HepG2 (cell line): ENCODE data around the gene POLR2B. TPM values are rescaled to one million over a fixed set of nuclear protein-coding genes. Genes with fewer than 3 reads are reported as not detected.

Experiments
- ARNT2 ChIP-seq: sonication (generic); formaldehyde crosslinking; IDR thresholded peaks from 2 replicates; pipeline ENCODE4 v1.8.0; 2022; ENCODE audit warnings: mild to moderate bottlenecking, low read depth, missing genetic modification reagents, moderate library complexity
- ATF7 ChIP-seq, 2 experiments: fragments of 450-650 bp in 1 of 2; sonication (generic) in 1 of 2; formaldehyde crosslinking in 1 of 2; IDR thresholded peaks; 2 replicates each; pipeline versions ENCODE4 v1.4.0 to v1.6.1; 2016 to 2020; ENCODE audit warnings: antibody characterized with exemption in 1 of 2, mild to moderate bottlenecking in 1 of 2, missing genetic modification reagents in 1 of 2
- CBFB ChIP-seq: sonication (generic); formaldehyde crosslinking; IDR thresholded peaks from 2 replicates; pipeline ENCODE4 v1.4.0; 2020; ENCODE audit warnings: missing genetic modification reagents
- CCDC6 ChIP-seq: sonication (generic); formaldehyde crosslinking; IDR thresholded peaks from 2 replicates; pipeline ENCODE4 v1.8.1; 2022; ENCODE audit warnings: mild to moderate bottlenecking, missing genetic modification reagents, moderate library complexity
- CREB3 ChIP-seq: sonication (generic); formaldehyde crosslinking; IDR thresholded peaks from 2 replicates; pipeline ENCODE4 v1.5.0; 2020; ENCODE audit warnings: missing genetic modification reagents
- FOXK1 ChIP-seq: sonication (generic); formaldehyde crosslinking; IDR thresholded peaks from 2 replicates; pipeline ENCODE4 v1.4.0; 2020; ENCODE audit warnings: low read depth, missing genetic modification reagents, borderline replicate concordance
- HMGA1 ChIP-seq: sonication (generic); formaldehyde crosslinking; conservative IDR thresholded peaks from 2 replicates; pipeline ENCODE4 v1.4.0; 2020; ENCODE audit warnings: missing genetic modification reagents
- IRF9 ChIP-seq: sonication (generic); formaldehyde crosslinking; IDR thresholded peaks from 2 replicates; pipeline ENCODE4 v1.8.0; 2022; ENCODE audit warnings: missing genetic modification reagents, mild to moderate bottlenecking, borderline replicate concordance
- KMT2B ChIP-seq: IDR thresholded peaks from 2 replicates; pipeline ENCODE4 v1.6.1; 2016; ENCODE audit warnings: missing genetic modification reagents, missing compliant biosample characterization
- MIER3 ChIP-seq: IDR thresholded peaks from 2 replicates; pipeline ENCODE4 v1.6.1; 2016; ENCODE audit warnings: missing compliant biosample characterization, borderline replicate concordance
- MTA1 ChIP-seq: sonication (generic); formaldehyde crosslinking; IDR thresholded peaks from 2 replicates; pipeline ENCODE4 v1.4.0; 2020; ENCODE audit warnings: missing genetic modification reagents, mild to moderate bottlenecking, borderline replicate concordance
- NONO ChIP-seq, 2 experiments: fragments of 450-650 bp in 1 of 2; sonication (generic) in 1 of 2; formaldehyde crosslinking in 1 of 2; IDR thresholded peaks in 1 of 2; conservative IDR thresholded peaks in 1 of 2; 2 replicates each; pipeline versions ENCODE4 v1.6.1 to v1.8.0; 2017 to 2022; ENCODE audit warnings: mild to moderate bottlenecking in 1 of 2, missing genetic modification reagents in 1 of 2, moderate library complexity in 1 of 2
- PLSCR1 ChIP-seq: sonication (generic); formaldehyde crosslinking; IDR thresholded peaks from 2 replicates; pipeline ENCODE4 v1.5.0; 2020; ENCODE audit warnings: missing genetic modification reagents, mild to moderate bottlenecking, borderline replicate concordance
- TFE3 ChIP-seq: IDR thresholded peaks from 2 replicates; pipeline ENCODE4 v1.6.1; 2016
- TGIF2 ChIP-seq: IDR thresholded peaks from 2 replicates; pipeline ENCODE4 v1.6.1; 2016; ENCODE audit warnings: control low read depth, missing compliant biosample characterization
- TP53 ChIP-seq: sonication (generic); formaldehyde crosslinking; conservative IDR thresholded peaks from 2 replicates; pipeline ENCODE4 v1.4.0; 2020; ENCODE audit warnings: missing genetic modification reagents
- TRIM24 ChIP-seq: sonication (generic); formaldehyde crosslinking; IDR thresholded peaks from 2 replicates; pipeline ENCODE4 v1.8.0; 2022; ENCODE audit warnings: mild to moderate bottlenecking, missing genetic modification reagents
- ZFP41 ChIP-seq: sonication (generic); formaldehyde crosslinking; IDR thresholded peaks from 2 replicates; pipeline ENCODE4 v1.4.0; 2020; ENCODE audit warnings: mild to moderate bottlenecking, missing genetic modification reagents, borderline replicate concordance
- ZNF337 ChIP-seq: sonication (generic); formaldehyde crosslinking; IDR thresholded peaks from 2 replicates; pipeline ENCODE4 v1.5.1; 2020; ENCODE audit warnings: missing genetic modification reagents, low read depth, mild to moderate bottlenecking, borderline replicate concordance
- ZNF598 ChIP-seq: sonication (generic); formaldehyde crosslinking; IDR thresholded peaks from 2 replicates; pipeline ENCODE4 v1.5.1; 2020; ENCODE audit warnings: mild to moderate bottlenecking, missing genetic modification reagents, borderline replicate concordance
- ZNF687 ChIP-seq: sonication (generic); formaldehyde crosslinking; IDR thresholded peaks from 2 replicates; pipeline ENCODE4 v1.5.1; 2020; ENCODE audit warnings: mild to moderate bottlenecking, missing genetic modification reagents, moderate library complexity
- ZNF777 ChIP-seq: sonication (generic); formaldehyde crosslinking; IDR thresholded peaks from 2 replicates; pipeline ENCODE4 v1.4.0; 2020; ENCODE audit warnings: missing genetic modification reagents
- polyA plus RNA-seq, 8 experiments: library from polyadenylated mRNA; depleted of rRNA in 3 of 8; stranded (reverse) in 7 of 8; unstranded in 1 of 8; fragments of >200 nt; fragmentation: Illumina TruSeq in 4 of 8; extraction: Trizol in 4 of 8; gene quantifications; 2 replicates each; pipeline versions ENCODE4 v1.2.1 to v1.2.3, GENCODE V29; 2011 to 2016; ENCODE audit warnings: low read depth in 4 of 8, missing spikeins in 1 of 8, mixed read lengths in 1 of 8; ENCODE audit not compliant: insufficient read depth in 1 of 8
- total RNA-seq, 5 experiments: library from RNA; depleted of rRNA; stranded (reverse); fragments of >200 nt; fragmentation: Illumina TruSeq; extraction: Trizol; gene quantifications; 2 replicates each; pipeline ENCODE4 v1.2.3, GENCODE V29; 2016; ENCODE audit warnings: low read depth in 1 of 5

POLR2B gene
- total and polyA plus RNA-seq, 2 of the 13 experiments (the other 11 are each of a cell fraction or from before 2014, with no cell fraction given): 70.6 to 116 TPM

GRCh38 chr4:56976837-56977320 is 1.8 kb upstream of the POLR2B start (continued):
- no peak for TF ChIP-seq FOXK1 (CRISPR knock-in tag)
- no peak; the same call in 1 of the 2 replicates for TF ChIP-seq IRF9
- no peak for TF ChIP-seq TP53 (CRISPR knock-in tag)
- TF ChIP-seq TRIM24 (CRISPR knock-in tag): no peak
- TF ChIP-seq HMGA1 (CRISPR knock-in tag): no peak
- no peak for TF ChIP-seq ZFP41 (CRISPR knock-in tag)
- TF ChIP-seq ZNF598 (CRISPR knock-in tag): no peak
- 0 out of 2 replicates have a peak, but pooled peaks have one; percentile 38 for TF ChIP-seq CCDC6 (CRISPR knock-in tag)
- no peak for TF ChIP-seq NONO (IDR thresholded peaks at IDR 0.05)
- TF ChIP-seq NONO (CRISPR knock-in tag; conservative IDR thresholded peaks at IDR 0.05): peak; percentile 53; the same call in 1 of the 2 replicates
- TF ChIP-seq MIER3 (CRISPR knock-in tag): no peak
- TF ChIP-seq ZNF337 (CRISPR knock-in tag): 0 out of 2 replicates have a peak, but pooled peaks have one; percentile 33
- TF ChIP-seq TFE3: no peak
- TF ChIP-seq ARNT2 (CRISPR knock-in tag): no peak
- no peak for TF ChIP-seq CBFB (CRISPR knock-in tag)
- peak; percentile 57 for TF ChIP-seq ZNF687
- no peak for TF ChIP-seq CREB3 (CRISPR knock-in tag)
- no peak for TF ChIP-seq MTA1 (CRISPR knock-in tag)
- TF ChIP-seq ZNF777 (CRISPR knock-in tag): no peak
- peak; percentile 7; the same call in 1 of the 2 replicates for TF ChIP-seq KMT2B (CRISPR knock-in tag)
- no peak for TF ChIP-seq ATF7 (IDR thresholded peaks at IDR 0.05)
- no peak for TF ChIP-seq ATF7 (CRISPR knock-in tag; IDR thresholded peaks at IDR 0.05)
- no peak for TF ChIP-seq PLSCR1 (CRISPR knock-in tag)
- TF ChIP-seq TGIF2 (CRISPR knock-in tag): no peak
